ENCODE results near the gene TECR. TPM values are rescaled to one million over a fixed set of nuclear protein-coding genes. Genes with fewer than 3 reads are reported as not detected.
A peak's percentile ranks its signal among the peaks of the same experiment; 100 is the strongest.
"Not testable (repeated sequence)": the region's sequence is repeated elsewhere in the genome, so short reads cannot be mapped to it uniquely, and the experiment has no call there.

The TECR gene
- total and polyA plus RNA-seq, 10 donors, result 51.6 to 92.2 (median 74.4) TPM

DNA sequence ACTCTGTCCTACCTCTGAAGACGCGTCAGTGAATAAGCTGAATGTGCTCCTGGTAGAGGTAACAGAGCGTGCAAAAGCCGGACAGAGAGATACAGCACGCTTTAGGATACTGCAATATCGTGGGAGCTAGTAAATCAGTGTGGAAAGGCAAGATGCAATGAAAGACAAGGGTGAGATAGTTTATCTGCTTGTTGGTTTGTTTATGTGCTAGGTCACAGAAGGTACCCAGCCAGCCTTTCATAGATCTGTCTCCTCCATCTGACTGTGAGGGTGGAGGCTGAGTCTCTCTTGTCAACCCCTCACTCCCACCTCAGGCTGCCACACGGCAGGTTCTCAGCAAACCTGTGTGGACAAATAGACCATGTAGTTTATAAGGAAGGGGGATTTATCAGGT lies 32.6 kb upstream of the TECR start:
- WGBS, 5 donors, result 70 to 78% (median 76%) methylated on average over 7 of the region's 7 CpGs
- no peak for DNase-seq
- Histone ChIP-seq H3K4me3 (peak overlapping the region in 4 of 8 donors; percentile 67 to 91 (median 79)), H3K27me3 (replicated peaks in 1 of 7) (no peaks in the 10 kb centered on the region), H3K27ac (peak overlapping the region in 5 of 8 donors; percentile 75 to 83 (median 77)), H3K36me3 (peaks cover 0 to 11% (median under 1%) of the 10 kb centered on the region in 6 donors), H3K9me3 (no peaks in the 10 kb centered on the region), H3K4me1 (peaks cover 22 to 44% (median 36%) of the 10 kb centered on the region in 6 donors)
- TF ChIP-seq, protein P1, sequence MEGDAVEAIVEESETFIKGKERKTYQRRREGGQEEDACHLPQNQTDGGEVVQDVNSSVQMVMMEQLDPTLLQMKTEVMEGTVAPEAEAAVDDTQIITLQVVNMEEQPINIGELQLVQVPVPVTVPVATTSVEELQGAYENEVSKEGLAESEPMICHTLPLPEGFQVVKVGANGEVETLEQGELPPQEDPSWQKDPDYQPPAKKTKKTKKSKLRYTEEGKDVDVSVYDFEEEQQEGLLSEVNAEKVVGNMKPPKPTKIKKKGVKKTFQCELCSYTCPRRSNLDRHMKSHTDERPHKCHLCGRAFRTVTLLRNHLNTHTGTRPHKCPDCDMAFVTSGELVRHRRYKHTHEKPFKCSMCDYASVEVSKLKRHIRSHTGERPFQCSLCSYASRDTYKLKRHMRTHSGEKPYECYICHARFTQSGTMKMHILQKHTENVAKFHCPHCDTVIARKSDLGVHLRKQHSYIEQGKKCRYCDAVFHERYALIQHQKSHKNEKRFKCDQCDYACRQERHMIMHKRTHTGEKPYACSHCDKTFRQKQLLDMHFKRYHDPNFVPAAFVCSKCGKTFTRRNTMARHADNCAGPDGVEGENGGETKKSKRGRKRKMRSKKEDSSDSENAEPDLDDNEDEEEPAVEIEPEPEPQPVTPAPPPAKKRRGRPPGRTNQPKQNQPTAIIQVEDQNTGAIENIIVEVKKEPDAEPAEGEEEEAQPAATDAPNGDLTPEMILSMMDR (IDR thresholded peaks at IDR 0.05 in 8 of 11, conservative IDR thresholded peaks at IDR 0.05 in 3 of 11), result no peak
- no peak for TF ChIP-seq POLR2A (IDR thresholded peaks at IDR 0.05)
- TF ChIP-seq POLR2AphosphoS5 (IDR thresholded peaks at IDR 0.05), result no peak
- intact Hi-C loops (cut with DNase I; ENCODE audit: low total_unique reads), result no loop called here

DNA sequence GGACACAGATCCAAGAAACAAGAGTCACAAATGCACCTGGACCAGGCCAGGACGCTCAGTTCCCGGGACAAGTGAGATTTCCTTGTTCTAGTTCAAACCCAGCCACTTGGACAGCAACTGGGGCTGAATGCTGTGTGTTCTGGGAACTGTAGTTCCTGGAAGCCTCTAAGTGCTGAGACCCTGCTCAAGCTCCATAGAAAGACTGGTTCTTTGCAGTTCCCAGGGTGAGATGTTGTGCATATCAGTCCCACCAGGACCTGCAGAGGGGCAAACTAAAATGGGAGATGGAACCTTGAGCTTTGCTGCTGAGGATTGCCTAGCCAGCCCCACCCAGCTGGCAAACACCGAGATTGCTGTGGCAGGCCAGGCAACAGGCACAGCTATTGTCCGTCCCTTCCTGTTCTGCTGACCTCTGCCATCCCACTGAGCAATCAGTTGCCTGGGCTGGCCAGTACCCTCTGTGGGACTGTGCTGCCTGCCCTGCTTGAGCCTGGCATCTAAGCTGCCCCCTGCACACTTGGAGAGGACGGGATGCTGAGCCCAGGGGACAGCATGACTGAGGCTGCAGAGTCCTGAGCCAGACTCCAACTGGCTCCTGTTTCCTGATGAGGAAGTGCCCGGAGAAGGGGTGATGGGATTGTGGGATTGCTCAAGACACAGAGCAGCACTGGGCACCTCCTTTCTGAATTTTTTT lies 32.0 kb upstream of the TECR start:
- H3K27me3 ChIP-seq (replicated peaks in 1 of 7), result no peaks in the 10 kb centered on the region
- H3K4me1 ChIP-seq, result peaks cover 22 to 44% (median 36%) of the 10 kb centered on the region in 6 donors
- H3K9me3 ChIP-seq, result no peaks in the 10 kb centered on the region
- WGBS, 5 donors, result 41 to 77% (median 68%) methylated on average over 6 of the region's 6 CpGs
- peaks cover 0 to 5% (median 0%) of the 10 kb centered on the region in 6 donors for H3K36me3 ChIP-seq
- peak; percentile 84 for DNase-seq
- intact Hi-C loops (cut with DNase I; ENCODE audit: low total_unique reads), result no loop called here
- H3K27ac ChIP-seq, result peak overlapping the region in 5 of 8 donors; percentile 75 to 83 (median 77)
- no peak overlapping the region for H3K4me3 ChIP-seq
- TF ChIP-seq POLR2A (IDR thresholded peaks at IDR 0.05), result no peak
- TF ChIP-seq POLR2AphosphoS5 (IDR thresholded peaks at IDR 0.05), result peak; percentile 65 to 79 (median 71)
- TF ChIP-seq, protein P1 (IDR thresholded peaks at IDR 0.05 in 8 of 11, conservative IDR thresholded peaks at IDR 0.05 in 3 of 11), result no peak

DNA sequence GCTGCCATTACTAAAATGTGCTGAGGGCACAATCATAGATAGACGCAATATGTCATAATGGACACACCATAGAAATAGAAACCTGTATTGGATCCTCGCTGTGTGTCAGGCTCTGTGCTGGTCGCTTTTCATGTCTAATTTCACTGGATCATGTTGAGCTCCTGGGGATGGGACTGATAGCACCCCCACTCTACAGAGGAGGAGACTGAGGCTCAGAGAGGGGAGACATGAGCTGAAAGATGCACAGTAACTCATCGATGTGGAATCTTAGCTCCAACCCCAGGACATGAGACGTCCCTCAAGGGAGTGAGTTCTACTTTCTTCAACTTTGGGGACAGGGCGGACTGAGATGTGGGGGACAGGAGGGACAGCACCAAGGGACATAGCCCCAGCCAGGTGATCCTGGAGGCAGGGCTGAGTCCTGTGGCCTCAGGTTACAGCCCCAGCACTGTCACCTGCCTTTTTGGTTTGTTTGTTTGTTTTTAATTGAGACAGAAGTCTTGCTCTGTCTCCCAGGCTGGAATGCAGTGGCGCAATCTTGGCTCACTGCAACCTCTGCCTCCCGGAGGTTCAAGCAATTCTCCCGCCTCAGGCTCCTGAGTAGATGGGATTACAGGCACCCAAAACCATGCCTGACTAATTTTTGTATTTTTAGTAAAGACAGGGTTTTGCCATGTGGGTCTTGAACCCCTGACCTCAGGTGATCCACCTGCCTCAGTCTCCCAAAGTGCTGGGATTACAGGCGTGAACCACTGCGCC lies 26.9 kb upstream of the TECR start:
- intact Hi-C loops (cut with DNase I; ENCODE audit: low total_unique reads), result no loop called here
- H3K36me3 ChIP-seq, result no peaks in the 10 kb centered on the region
- 78 to 90% (median 83%) methylated on average over 10 to 11 of the region's 11 CpGs for WGBS, 5 donors
- H3K4me3 ChIP-seq, result no peak overlapping the region
- peaks cover 6 to 40% (median 19%) of the 10 kb centered on the region in 6 donors for H3K4me1 ChIP-seq
- H3K27ac ChIP-seq, result no peak overlapping the region
- DNase-seq, result no peak
- TF ChIP-seq POLR2AphosphoS5 (IDR thresholded peaks at IDR 0.05) (no peak), POLR2A (IDR thresholded peaks at IDR 0.05) (no peak)
- TF ChIP-seq, protein P1 (IDR thresholded peaks at IDR 0.05 in 8 of 11, conservative IDR thresholded peaks at IDR 0.05 in 3 of 11), result no peak
- H3K9me3 ChIP-seq, result no peaks in the 10 kb centered on the region
- H3K27me3 ChIP-seq (replicated peaks in 1 of 7), result peaks cover 0 to 7% (median 0%) of the 10 kb centered on the region in 7 donors

DNA sequence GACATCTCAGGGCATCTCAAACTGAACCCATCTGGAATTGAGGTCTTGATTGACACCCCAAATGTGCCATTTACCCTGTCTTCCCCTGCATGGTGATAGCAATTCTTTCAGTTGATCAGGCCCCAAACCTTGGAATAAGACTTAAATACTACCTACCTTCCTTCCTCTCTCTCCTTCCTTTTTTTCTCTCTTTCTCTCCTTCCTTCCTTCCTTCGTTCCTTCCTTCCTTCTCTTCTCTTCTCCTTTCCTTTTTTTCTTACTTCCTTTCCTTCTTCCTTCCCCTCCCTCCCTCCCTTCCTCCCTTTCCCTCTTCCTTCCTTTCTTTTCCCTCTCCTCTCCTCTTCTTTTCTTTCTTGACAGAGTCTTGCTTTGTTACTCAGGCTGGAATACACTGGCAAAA lies 26.1 kb upstream of the TECR start:
- no peak for DNase-seq
- TF ChIP-seq, protein P1 (IDR thresholded peaks at IDR 0.05 in 8 of 11, conservative IDR thresholded peaks at IDR 0.05 in 3 of 11), result no peak
- TF ChIP-seq POLR2A (IDR thresholded peaks at IDR 0.05), result no peak
- no peak for TF ChIP-seq POLR2AphosphoS5 (IDR thresholded peaks at IDR 0.05)
- Histone ChIP-seq H3K36me3 (no peaks in the 10 kb centered on the region), H3K27ac (no peak overlapping the region), H3K4me1 (peaks cover 0 to 40% (median 15%) of the 10 kb centered on the region in 6 donors), H3K27me3 (replicated peaks in 1 of 7) (peaks cover 0 to 7% (median 0%) of the 10 kb centered on the region in 7 donors), H3K9me3 (no peaks in the 10 kb centered on the region), H3K4me3 (no peak overlapping the region)
- intact Hi-C loops (cut with DNase I; ENCODE audit: low total_unique reads), result no loop called here
- WGBS, 5 donors, result 16 to 55% (median 41%) methylated on average over 1 of the region's 1 CpG

DNA sequence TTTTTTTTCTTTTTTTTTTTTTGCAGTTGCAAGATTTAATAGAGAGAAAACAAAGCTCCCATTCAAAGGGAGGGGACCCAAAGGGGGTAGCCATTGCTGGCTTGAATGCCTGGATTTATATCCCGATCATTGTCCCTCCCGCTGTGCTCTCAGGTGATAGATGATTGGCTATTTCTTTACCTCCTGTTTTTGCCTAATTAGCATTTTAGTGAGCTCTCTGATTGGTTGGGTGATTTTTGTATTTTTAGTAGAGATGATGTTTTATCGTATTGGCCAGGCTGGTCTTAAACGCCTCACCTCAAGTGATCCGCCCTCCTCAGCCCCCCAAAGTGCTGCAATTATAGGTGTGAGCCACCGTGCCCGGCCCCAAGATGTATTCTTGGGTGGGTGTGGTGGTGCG lies 24.8 kb upstream of the TECR start:
- H3K4me3 ChIP-seq; H3K9me3 ChIP-seq; DNase-seq; H3K27me3 ChIP-seq (replicated peaks in 1 of 7); H3K27ac ChIP-seq; intact Hi-C loops (cut with DNase I; ENCODE audit: low total_unique reads); H3K36me3 ChIP-seq: not testable (repeated sequence)
- WGBS, 5 donors, result 90 to 96% (median 93%) methylated on average over 8 of the region's 8 CpGs
- H3K4me1 ChIP-seq, result peaks cover 0 to 52% (median 20%) of the 10 kb centered on the region in 6 donors
